A549 (cell line): ENCODE measurements around the gene PDCD1. TPM values are rescaled to one million over a fixed set of nuclear protein-coding genes. Genes with fewer than 3 reads are reported as not detected.
A peak's percentile ranks its signal among the peaks of the same experiment; 100 is the strongest.
"Not testable (repeated sequence)": the region's sequence is repeated elsewhere in the genome, so short reads cannot be mapped to it uniquely, and the experiment has no call there.

Source experiments
- ATAC-seq, 2 experiments: fragments of 200-7000 bp in 1 of 2; fragments of >200 bp in 1 of 2; cut with Nextera tagmentation in 1 of 2; cut with Tn5 transposase in 1 of 2; 3 replicates each; pipeline versions ENCODE4 v1.8.0 to v1.9.1; 2018 to 2020; ENCODE audit warnings: mild to moderate bottlenecking in 1 of 2, moderate library complexity in 1 of 2
- CTCF ChIA-PET: fragments of 300-600 bp; sonication (Branson Sonifier 250); formaldehyde crosslinking; extraction: SDS; loops from one replicate; lab custom pipeline; 2021; ENCODE audit warnings: antibody characterized with exemption, inconsistent platforms; lab: Yijun Ruan, JAX
- POLR2A ChIA-PET: fragments of 350-600 bp; formaldehyde crosslinking; extraction: SDS; loops from one replicate; lab custom pipeline; 2021; ENCODE audit warnings: antibody characterized with exemption, inconsistent platforms; lab: Yijun Ruan, JAX
- DNase-seq, 2 experiments: peaks; one replicate each; pipeline versions ENCODE4 v3.0.0 to v3.0.0-alpha.2; 2011 to 2016; ENCODE audit warnings: low read depth in 1 of 2, low spot score in 1 of 2
- FAIRE-seq: peaks from 2 replicates; lab custom pipeline; 2011; peaks lifted over from hg19 to GRCh38; lab: Jason Lieb, UNC
- H3K27ac ChIP-seq, 2 experiments: fragments of >200 bp; sonication (Bioruptor Twin); formaldehyde crosslinking; 3 replicates each; pipeline ENCODE4 v1.5.1; 2016 to 2017
- H3K4me1 ChIP-seq: fragments of >200 bp; sonication (Bioruptor Twin); formaldehyde crosslinking; 3 replicates; pipeline ENCODE4 v1.6.1; 2016
- H3K4me2 ChIP-seq: fragments of >200 bp; sonication (Bioruptor Twin); formaldehyde crosslinking; 3 replicates; pipeline ENCODE4 v1.6.1; 2016
- H3K4me3 ChIP-seq: fragments of >200 bp; sonication (Bioruptor Twin); formaldehyde crosslinking; 3 replicates; pipeline ENCODE4 v1.5.1; 2016
- H3K9me3 ChIP-seq: fragments of >200 bp; sonication (Bioruptor Twin); formaldehyde crosslinking; 3 replicates; pipeline ENCODE4 v1.6.1; 2016
- CEBPB ChIP-seq, 2 experiments: fragments of >200 bp in 1 of 2; sonication (Bioruptor Twin) in 1 of 2; formaldehyde crosslinking in 1 of 2; IDR thresholded peaks; 2 replicates each; pipeline ENCODE4 v1.6.1; 2012 to 2016
- ESRRA ChIP-seq: fragments of 150-350 bp; IDR thresholded peaks from 2 replicates; pipeline ENCODE4 v1.6.1; 2014; ENCODE audit warnings: mild to moderate bottlenecking, low read length, borderline replicate concordance
- FOSB ChIP-seq: fragments of 250-450 bp; sonication (Bioruptor Pico); IDR thresholded peaks from 2 replicates; pipeline ENCODE4 v1.5.0; 2020; ENCODE audit warnings: mild to moderate bottlenecking, moderate library complexity
- MAFK ChIP-seq: fragments of 450-650 bp; IDR thresholded peaks from 2 replicates; pipeline ENCODE4 v1.6.1; 2014; ENCODE audit not compliant: partially characterized antibody
- NFE2L2 ChIP-seq: fragments of 150-350 bp; conservative IDR thresholded peaks from 2 replicates; pipeline ENCODE4 v1.6.1; 2014; ENCODE audit warnings: low read length
- NR3C1 ChIP-seq: fragments of >200 bp; sonication (Bioruptor Twin); formaldehyde crosslinking; IDR thresholded peaks from 3 replicates; pipeline ENCODE4 v1.6.1; 2017
- POLR2A ChIP-seq: IDR thresholded peaks from 2 replicates; pipeline ENCODE4 v1.6.1; 2012; ENCODE audit warnings: mild to moderate bottlenecking, low read length
- POLR2AphosphoS2 ChIP-seq: conservative IDR thresholded peaks from 2 replicates; pipeline ENCODE4 v1.6.1; 2012; ENCODE audit warnings: low read length, improper control_type of control experiment, inconsistent platforms
- RCOR1 ChIP-seq: fragments of 150-350 bp; IDR thresholded peaks from 2 replicates; pipeline ENCODE4 v1.6.1; 2014; ENCODE audit warnings: antibody characterized with exemption, low read length, low read depth
- RFX5 ChIP-seq: fragments of 450-650 bp; IDR thresholded peaks from 2 replicates; pipeline ENCODE4 v1.7.1; 2014; ENCODE audit warnings: antibody characterized with exemption, mild to moderate bottlenecking, moderate library complexity
- RNF2 ChIP-seq: fragments of 200-600 bp; sonication (generic); IDR thresholded peaks from 2 replicates; pipeline ENCODE4 v1.6.1; 2016; ENCODE audit warnings: low read depth, mild to moderate bottlenecking, antibody characterized with exemption, moderate library complexity, borderline replicate concordance
- USF2 ChIP-seq: fragments of 450-650 bp; IDR thresholded peaks from 2 replicates; pipeline ENCODE4 v1.6.1; 2014; ENCODE audit warnings: antibody characterized with exemption
- ZC3H11A ChIP-seq: fragments of 450-650 bp; IDR thresholded peaks from 2 replicates; pipeline ENCODE4 v1.6.1; 2014; ENCODE audit warnings: antibody characterized with exemption, mild to moderate bottlenecking
- ZFP36 ChIP-seq: fragments of 450-650 bp; IDR thresholded peaks from 2 replicates; pipeline ENCODE4 v1.6.1; 2014; ENCODE audit warnings: borderline replicate concordance; ENCODE audit not compliant: partially characterized antibody
- WGBS: methylation state at CpG from one replicate; pipeline ENCODE4 v1.1.6; 2017; ENCODE audit errors: missing lambda C conversion rate; 5-methylcytosine and 5-hydroxymethylcytosine counted together
- polyA plus RNA-seq, 4 experiments: library from polyadenylated mRNA; depleted of rRNA in 3 of 4; stranded (reverse); fragments of >200 nt; fragmentation: RNase III in 1 of 4; extraction: RNeasy Plus Mini Kit Qiagen cat#74134 plus additional on column Dnase treatment in 1 of 4; gene quantifications; 2 replicates in 3 of 4; 3 replicates in 1 of 4; pipeline ENCODE4 v1.2.3, GENCODE V29; 2011 to 2017

The PDCD1 gene
- polyA plus RNA-seq, 2 of the 4 experiments (the other 2 are of a cell fraction) = not detected

- WGBS = 44% methylated on average over 9 of the region's 10 CpGs
- POLR2A ChIA-PET = no interaction called here
- H3K9me3 ChIP-seq = 0 out of 3 replicates have a peak, but pooled peaks cover 3% of the 10 kb centered on the region
- no peaks in the 10 kb centered on the region for H3K4me1 ChIP-seq
- TF ChIP-seq USF2 = peak; percentile 50; the same call in 1 of the 2 replicates
- TF ChIP-seq POLR2A = no peak
- TF ChIP-seq, all 56 proteins: peak for 1
- Histone ChIP-seq H3K4me3 (no peak overlapping the region), H3K27ac (no peak overlapping the region), H3K4me2 (no peak overlapping the region)
- DNase-seq (no peak), FAIRE-seq (no peak), ATAC-seq (no peak)
- CTCF ChIA-PET = no interaction called here
These were observed 39.8 kb downstream of the PDCD1 start for GRCh38 chr2:241818943-241819270.

- TF ChIP-seq RCOR1 = no peak
- no peak for TF ChIP-seq CEBPB (IDR thresholded peaks at IDR 0.05)
- no peak for TF ChIP-seq FOSB (CRISPR knock-in tag)
- TF ChIP-seq NR3C1 = no peak
- no peak for TF ChIP-seq RFX5
- TF ChIP-seq RNF2 = no peak
- TF ChIP-seq ZC3H11A = no peak
- TF ChIP-seq ESRRA = no peak
- TF ChIP-seq ZFP36 = no peak
- no peak for TF ChIP-seq POLR2AphosphoS2
- no peak overlapping the region for H3K4me3 ChIP-seq
- FAIRE-seq = no peak
- DNase-seq = no peak
- H3K4me1 ChIP-seq = no peaks in the 10 kb centered on the region
- H3K27ac ChIP-seq = no peak overlapping the region
- no peak for ATAC-seq
- H3K9me3 ChIP-seq = 0 out of 3 replicates have a peak, but pooled peaks cover 3% of the 10 kb centered on the region
- H3K4me2 ChIP-seq = no peak overlapping the region
- 62% methylated on average over 13 of the region's 25 CpGs for WGBS
- CTCF ChIA-PET = interaction anchor here (1.5 kb wide), 1 partner anchor 58 kb away, joined by 4 read pairs; no protein-coding TSS in a partner anchor
- POLR2A ChIA-PET = no interaction called here
These were observed 40.3 kb downstream of the PDCD1 start for GRCh38 chr2:241818229-241818942.

- H3K4me3 ChIP-seq, H3K27ac ChIP-seq, ATAC-seq, H3K4me1 ChIP-seq, H3K9me3 ChIP-seq, POLR2A ChIA-PET, H3K4me2 ChIP-seq, DNase-seq, FAIRE-seq: not testable (repeated sequence)
- 80% methylated on average over 9 of the region's 10 CpGs for WGBS
- CTCF ChIA-PET = interaction anchor here (1.5 kb wide), 1 partner anchor 59 kb away, joined by 4 read pairs; no protein-coding TSS in a partner anchor
These were observed 40.9 kb downstream of the PDCD1 start for GRCh38 chr2:241817821-241818215.

GRCh38 chr2:241817126-241817820, 41.4 kb downstream of the PDCD1 start:
- no peak overlapping the region for H3K4me3 ChIP-seq
- ChIA-PET CTCF (interaction anchor here (0.8 to 1.5 kb wide), 2 partner anchors 27 to 60 kb away, joined by 4 read pairs; no protein-coding TSS in a partner anchor), POLR2A (interaction anchor here (0.6 kb wide), 1 partner anchor 131 kb away, joined by 3 read pairs; the partner anchor contains the start of gene DTYMK)
- no peak overlapping the region for H3K4me2 ChIP-seq
- TF ChIP-seq NFE2L2 (no peak), MAFK (no peak)
- 58% methylated on average over 16 of the region's 16 CpGs for WGBS
- ATAC-seq (no peak), FAIRE-seq (no peak), DNase-seq (no peak)
- no peaks in the 10 kb centered on the region for H3K4me1 ChIP-seq
- no peak overlapping the region for H3K27ac ChIP-seq
- no peaks in the 10 kb centered on the region for H3K9me3 ChIP-seq
